Ramos (cell line): Measurements from ENCODE around the gene EXOC3L2.
"Not testable (repeated sequence)": the region's sequence is repeated elsewhere in the genome, so short reads cannot be mapped to it uniquely, and the experiment has no call there.

ENCODE experiments used
- in situ Hi-C: fragments of 300-500 bp; cut with MboI; formaldehyde crosslinking; loops from one replicate; pipeline ENCODE4 v1.14.3; 2022; ENCODE audit warnings: low sequenced_read_pairs; ENCODE audit not compliant: unreplicated experiment

Gene EXOC3L2

GRCh38 chr19:45245334-45245787 lies at the start of gene EXOC3L2:
Gene EXOC3L2 (minus strand): TSS chr19:45245407. CDS start chr19:45239045, 6,362 bp downstream.
- in situ Hi-C loops: no loop called here

GRCh38 chr19:45294291-45295029 lies 49.3 kb upstream of the EXOC3L2 start:
- in situ Hi-C loops: no loop called here

- in situ Hi-C loops: no loop called here
Observed at GRCh38 chr19:45293682-45294081, 48.5 kb upstream of the EXOC3L2 start.

- in situ Hi-C loops: no loop called here
Observed at GRCh38 chr19:45291834-45292233, 46.6 kb upstream of the EXOC3L2 start.

DNA sequence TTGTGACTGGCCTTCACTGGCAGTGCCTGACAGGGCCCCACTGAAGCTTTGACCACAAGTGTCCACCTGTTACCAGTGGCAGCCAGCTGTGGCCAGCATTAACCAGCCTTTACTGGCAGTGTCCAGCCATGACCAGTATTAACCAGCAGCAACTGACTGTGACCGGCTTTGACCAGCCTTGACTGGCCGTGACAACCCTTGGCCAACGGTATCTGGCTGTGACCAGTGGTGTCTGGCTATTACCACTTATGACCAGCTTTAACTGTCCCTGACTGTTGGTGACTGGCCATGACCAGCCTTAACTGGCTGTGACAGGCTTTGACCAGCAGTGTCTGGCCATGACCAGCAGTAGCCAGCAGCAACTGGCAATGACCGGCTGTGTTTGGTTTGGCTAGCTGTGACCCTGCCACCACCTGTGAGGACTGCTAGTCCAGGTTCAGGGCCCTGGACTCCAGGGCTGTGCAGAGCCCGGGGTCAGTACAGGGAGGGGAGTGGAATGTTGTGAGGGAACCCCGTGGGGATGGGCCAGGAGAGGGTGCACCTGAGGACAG lies 45.2 kb upstream of the EXOC3L2 start:
- in situ Hi-C loops: no loop called here

DNA sequence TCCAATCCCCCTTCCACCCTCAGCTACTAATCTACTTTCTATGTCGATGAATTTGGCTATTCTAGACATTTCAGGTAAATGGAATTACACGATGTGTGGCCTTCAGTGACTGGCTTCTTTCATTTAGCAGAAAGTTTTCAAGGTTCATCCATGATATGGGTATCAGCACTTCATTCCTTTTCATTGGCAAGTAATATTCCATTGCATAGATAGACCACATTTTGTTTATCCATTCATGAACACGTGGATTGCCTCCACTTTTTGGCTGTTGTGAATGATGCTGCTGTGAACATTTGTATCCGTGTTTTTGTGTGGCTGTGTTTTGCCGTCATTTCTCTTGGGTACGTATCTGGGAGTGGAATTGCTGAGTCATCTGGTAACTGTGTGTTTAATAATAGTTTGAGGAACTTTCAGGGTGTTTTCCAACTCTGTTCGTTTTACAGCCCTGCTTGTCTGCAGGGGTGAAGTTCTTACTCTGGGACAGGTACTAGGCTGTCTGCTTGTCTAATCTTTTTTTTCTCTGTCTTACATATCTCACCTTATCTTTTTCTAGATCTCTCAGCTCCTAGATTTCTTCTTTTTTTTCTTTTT lies 38.3 kb upstream of the EXOC3L2 start:
- in situ Hi-C loops: no loop called here

- in situ Hi-C loops: no loop called here
Observed at GRCh38 chr19:45280471-45280961, 35.3 kb upstream of the EXOC3L2 start.

DNA sequence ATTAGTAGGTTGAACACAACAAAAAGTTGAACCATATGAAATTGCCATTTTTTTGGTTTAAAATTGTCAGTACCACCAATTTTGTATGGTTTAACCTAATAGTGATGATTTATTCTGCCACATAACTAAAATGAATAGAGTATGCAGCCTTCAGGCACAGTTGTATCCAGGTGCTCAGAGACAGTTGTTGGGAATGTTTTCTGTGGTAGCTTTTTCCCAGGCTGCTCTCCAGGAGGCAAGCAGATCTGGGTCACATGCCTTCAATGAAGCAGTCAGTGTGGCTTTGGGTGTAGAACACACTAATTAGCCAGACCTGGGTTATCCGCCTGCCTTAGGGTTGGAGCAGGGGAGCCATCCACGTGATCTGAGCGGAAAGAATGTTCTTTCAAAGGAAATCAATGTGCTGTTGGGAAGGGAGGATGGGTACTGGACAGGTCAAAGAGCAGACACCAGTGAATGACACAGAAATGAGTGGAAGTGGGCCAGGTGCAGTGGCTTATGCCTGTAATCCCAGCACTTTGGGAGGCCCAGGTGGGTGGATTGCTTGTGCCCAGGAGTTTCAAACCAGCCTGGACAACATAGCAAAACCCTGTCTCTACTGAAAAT lies 34.5 kb upstream of the EXOC3L2 start:
- in situ Hi-C loops: no loop called here

- in situ Hi-C loops: no loop called here
Observed at GRCh38 chr19:45278087-45278486, 32.9 kb upstream of the EXOC3L2 start.

DNA sequence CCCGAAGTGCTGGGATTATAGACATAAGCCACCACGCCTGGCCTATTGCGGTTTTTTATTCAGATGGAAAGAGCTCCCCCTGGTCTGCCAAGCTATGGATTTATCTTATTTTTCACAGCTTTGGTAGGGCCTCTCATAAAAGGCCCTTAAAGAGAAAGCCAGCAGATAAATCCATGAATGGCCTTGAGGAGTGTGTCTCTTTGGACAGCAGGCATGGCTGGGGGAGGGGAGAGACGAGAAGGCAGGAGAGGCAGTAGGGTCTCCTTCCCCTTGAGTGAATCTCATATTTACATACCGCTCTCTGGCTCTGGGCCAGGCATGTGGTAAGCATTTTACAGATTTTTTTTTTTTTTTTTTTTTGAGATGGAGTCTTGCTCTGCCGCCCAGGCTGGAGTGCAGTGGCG lies 31.1 kb upstream of the EXOC3L2 start:
- in situ Hi-C loops: no loop called here

GRCh38 chr19:45275370-45275971 lies 30.3 kb upstream of the EXOC3L2 start:
- in situ Hi-C loops: no loop called here

DNA sequence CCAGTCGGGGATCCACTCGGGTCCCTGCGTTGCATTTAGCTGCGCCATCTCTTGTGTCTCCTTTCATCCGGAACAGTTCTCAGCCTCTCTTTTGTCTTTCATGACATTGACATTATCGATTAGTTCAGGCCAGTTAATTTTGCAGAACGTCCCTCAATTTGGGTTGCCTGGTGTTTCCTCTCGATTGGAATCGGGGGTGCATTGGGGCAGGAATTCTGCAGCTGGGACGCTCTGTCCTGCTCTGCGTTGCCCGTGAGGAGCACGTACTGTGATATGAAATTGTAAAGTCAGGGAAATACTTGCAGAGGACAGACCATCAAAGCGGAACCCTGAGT lies 28.3 kb upstream of the EXOC3L2 start:
- in situ Hi-C loops: no loop called here

DNA sequence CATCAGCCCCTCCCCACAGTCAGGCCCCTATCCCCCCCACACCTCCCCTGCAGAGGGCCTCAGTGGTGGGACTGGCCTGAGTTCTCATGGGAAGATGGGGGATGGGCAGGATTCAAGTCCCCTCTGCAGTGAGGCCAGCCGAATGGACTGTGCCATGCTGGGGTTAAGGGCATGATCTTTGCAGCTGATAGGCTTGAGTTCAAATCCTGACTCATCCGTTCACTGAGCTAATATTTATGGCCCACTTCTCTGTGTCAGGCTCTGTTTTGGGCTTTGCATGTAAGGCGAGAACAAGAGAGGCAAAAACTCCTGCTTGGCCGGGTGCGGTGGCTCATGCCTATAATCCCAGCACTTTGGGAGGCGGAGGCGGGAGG lies 26.5 kb upstream of the EXOC3L2 start:
- in situ Hi-C loops: no loop called here

- in situ Hi-C loops: no loop called here
Observed at GRCh38 chr19:45271098-45271734, 26.0 kb upstream of the EXOC3L2 start.

DNA sequence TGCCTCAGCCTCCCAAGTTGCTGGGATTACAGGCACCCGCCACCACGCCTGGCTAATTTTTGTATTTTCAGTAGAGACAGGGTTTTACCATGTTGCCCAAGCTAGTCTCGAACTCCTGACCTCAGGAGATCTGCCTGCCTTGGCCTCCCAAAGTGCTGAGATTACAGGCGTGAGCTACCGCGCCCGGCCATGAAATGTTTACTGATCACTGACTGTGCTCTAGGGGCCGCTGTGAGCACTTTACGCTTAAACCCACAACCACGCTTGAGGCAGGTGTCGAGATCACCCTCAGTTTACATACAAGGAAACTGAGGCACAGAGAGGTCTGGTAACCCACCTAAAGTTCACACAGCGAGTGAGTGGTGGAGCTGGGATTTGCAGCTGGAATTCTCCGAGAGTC lies 24.7 kb upstream of the EXOC3L2 start:
- in situ Hi-C loops: not testable (repeated sequence)

DNA sequence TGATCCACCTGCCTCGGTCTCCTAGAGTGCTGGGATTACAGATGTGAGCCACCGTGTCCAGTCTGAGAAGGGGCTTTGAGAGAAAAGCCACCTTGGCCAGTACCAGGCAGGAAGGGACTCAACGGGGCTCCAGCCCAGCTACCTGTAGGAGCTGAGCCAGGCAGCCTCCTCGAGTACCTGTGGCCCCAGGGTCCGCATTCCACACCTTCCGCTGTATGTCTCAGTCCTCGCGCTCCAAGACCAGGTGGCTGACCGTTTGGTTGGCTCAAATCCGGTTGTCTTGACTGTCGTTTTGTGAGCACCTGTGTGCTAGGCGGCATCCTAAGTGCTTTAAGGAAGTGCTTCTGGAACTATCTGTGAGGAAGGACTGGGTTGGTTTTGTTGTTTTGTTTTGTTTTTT lies 22.1 kb upstream of the EXOC3L2 start:
- in situ Hi-C loops: no loop called here

DNA sequence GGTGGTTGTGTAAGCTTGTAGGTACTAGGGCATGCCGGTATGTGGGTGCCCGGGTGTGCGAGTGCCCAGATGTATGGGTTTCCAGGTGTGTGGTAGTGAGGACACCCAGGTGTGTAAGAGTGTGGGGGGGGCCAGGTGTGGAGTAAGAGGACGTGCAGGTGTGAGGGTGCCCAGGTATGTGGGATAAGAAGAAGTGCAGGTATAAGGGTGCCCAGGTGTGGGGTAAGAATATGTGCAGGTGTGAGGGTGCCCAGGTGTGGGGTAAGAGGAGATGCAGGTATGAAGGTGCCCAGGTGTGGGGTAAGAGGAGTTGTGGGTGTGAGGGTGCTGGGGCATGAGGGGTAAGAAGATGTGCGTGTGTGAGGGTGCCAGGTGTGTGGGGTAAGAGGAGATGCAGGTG lies 20.2 kb upstream of the EXOC3L2 start:
- in situ Hi-C loops: no loop called here

DNA sequence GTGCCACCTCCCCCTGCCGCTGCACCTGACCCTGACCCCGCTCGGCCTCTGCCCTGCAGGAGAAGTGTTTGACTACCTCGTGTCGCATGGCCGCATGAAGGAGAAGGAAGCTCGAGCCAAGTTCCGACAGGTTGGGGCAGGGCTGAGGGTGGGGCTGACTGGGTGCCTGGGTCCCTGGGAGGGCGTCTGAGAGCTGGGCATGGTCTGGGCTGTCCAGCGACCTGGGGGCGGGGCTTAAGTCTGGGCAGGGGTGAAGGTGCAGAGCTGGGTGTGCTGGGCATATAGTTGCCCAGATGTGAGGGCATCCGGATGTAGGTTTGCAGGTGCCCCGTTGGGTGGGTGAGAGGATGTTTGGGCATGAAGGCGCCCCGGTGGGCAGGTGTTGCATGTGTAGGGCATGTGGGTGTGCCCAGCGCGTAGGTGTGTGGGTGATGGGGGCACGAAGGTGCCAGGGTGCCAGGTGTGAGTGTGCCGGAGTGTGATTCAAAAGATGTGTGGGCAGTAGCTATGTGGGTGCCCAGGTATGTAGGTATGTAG lies 19.6 kb upstream of the EXOC3L2 start:
- in situ Hi-C loops: no loop called here

- in situ Hi-C loops: no loop called here
Observed at GRCh38 chr19:45263013-45263412, 17.8 kb upstream of the EXOC3L2 start.

DNA sequence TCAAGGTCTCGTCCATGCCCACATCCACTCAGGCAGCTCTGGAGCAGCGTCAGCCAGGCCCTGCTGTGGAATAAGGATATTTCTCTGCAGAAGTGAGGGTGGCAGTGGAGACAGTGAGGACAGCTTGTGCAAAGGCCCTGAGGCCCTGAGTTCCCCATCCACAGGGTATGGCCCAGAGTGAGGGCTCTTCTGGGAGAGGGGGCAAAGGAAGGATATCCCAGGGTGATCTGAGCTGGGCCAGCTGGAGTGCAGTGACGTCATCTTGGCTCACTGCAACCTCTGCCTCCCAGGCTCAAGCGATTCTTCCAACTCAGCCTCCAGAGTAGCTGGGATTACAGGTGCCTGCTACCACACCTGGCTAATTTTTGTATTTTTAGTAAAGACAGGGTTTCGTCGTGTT lies 17.4 kb upstream of the EXOC3L2 start:
- in situ Hi-C loops: no loop called here
